ENCODE measurements around the gene OXNAD1. TPM values are rescaled to one million over a fixed set of nuclear protein-coding genes. Genes with fewer than 3 reads are reported as not detected.

The OXNAD1 gene
- total RNA-seq, 5 donors from 2014 or later (not counting 1 experiment from before 2014, with no cell fraction given) = 78.5 to 218 (median 101) TPM

Other genes starting within 250 kb of the OXNAD1 start
- gene GALNT15, start 90.5 kb upstream of the OXNAD1 start, total RNA-seq = under 1 TPM in 1 of 5 donors, not detected in 4; 0.06 TPM
- gene DPH3, start 269 bp upstream of the OXNAD1 start, total RNA-seq = 10 to 100 TPM; 13.1 to 19.0 (median 14.4) TPM
- 10 to 100 TPM; 55.5 to 73.4 (median 70.7) TPM for gene RFTN1, start 248.5 kb downstream of the OXNAD1 start, total RNA-seq

All from T-cell (primary cell).